Activated naive CD8-positive, alpha-beta T cell treated with anti-CD3 and anti-CD28 coated beads, Interleukin-2, amount 50 U/mL, for 24 hours (primary cell): Measurements from ENCODE around the gene BAZ1A.
"Not testable (repeated sequence)": the region's sequence is repeated elsewhere in the genome, so short reads cannot be mapped to it uniquely, and the experiment has no call there.

Experiments used
- ATAC-seq: fragments of 150-1000 bp; cut with Tn5 transposase; one replicate; pipeline ENCODE4 v1.10.0; 2021
- DNase-seq: peaks from one replicate; pipeline ENCODE4 v3.0.0; 2021
- H3K27ac Mint-ChIP-seq: one replicate; pipeline ENCODE4 v1.8.0; 2021; ENCODE audit warnings: mild to moderate bottlenecking, mixed read lengths
- H3K27me3 Mint-ChIP-seq: one replicate; pipeline ENCODE4 v1.8.0; 2021; ENCODE audit warnings: mixed read lengths
- H3K36me3 Mint-ChIP-seq: one replicate; pipeline ENCODE4 v1.8.0; 2021; ENCODE audit warnings: low read depth, mixed read lengths
- H3K4me1 Mint-ChIP-seq: one replicate; pipeline ENCODE4 v1.8.0; 2021; ENCODE audit warnings: mixed read lengths
- H3K4me3 Mint-ChIP-seq: one replicate; pipeline ENCODE4 v1.8.0; 2021; ENCODE audit warnings: mild to moderate bottlenecking, moderate library complexity, mixed read lengths
- H3K9me3 Mint-ChIP-seq: one replicate; pipeline ENCODE4 v1.8.0; 2021; ENCODE audit warnings: mixed read lengths

Gene BAZ1A

GRCh38 chr14:34740139-34740538 is 135.0 kb downstream of the BAZ1A start:
- peaks cover 12% of the 10 kb centered on the region for H3K4me1 Mint-ChIP-seq
- not testable (repeated sequence) for H3K36me3 Mint-ChIP-seq, H3K9me3 Mint-ChIP-seq, H3K27me3 Mint-ChIP-seq, H3K27ac Mint-ChIP-seq, ATAC-seq, H3K4me3 Mint-ChIP-seq, DNase-seq

GRCh38 chr14:34737079-34737478 is 138.1 kb downstream of the BAZ1A start:
- not testable (repeated sequence) for H3K27ac Mint-ChIP-seq, H3K9me3 Mint-ChIP-seq, H3K27me3 Mint-ChIP-seq, DNase-seq, H3K4me1 Mint-ChIP-seq, H3K4me3 Mint-ChIP-seq, ATAC-seq, H3K36me3 Mint-ChIP-seq

- no peaks in the 10 kb centered on the region for H3K27me3 Mint-ChIP-seq
- H3K27ac Mint-ChIP-seq, result no peak overlapping the region
- H3K36me3 Mint-ChIP-seq, result no peaks in the 10 kb centered on the region
- no peaks in the 10 kb centered on the region for H3K9me3 Mint-ChIP-seq
- no peak overlapping the region for H3K4me3 Mint-ChIP-seq
- no peak for DNase-seq
- no peak for ATAC-seq
- no peaks in the 10 kb centered on the region for H3K4me1 Mint-ChIP-seq
These were observed 141.9 kb downstream of the BAZ1A start for GRCh38 chr14:34733245-34733644.

GRCh38 chr14:34732802-34733201 is 142.4 kb downstream of the BAZ1A start:
- Mint-ChIP-seq H3K27ac (no peak overlapping the region), H3K27me3 (no peaks in the 10 kb centered on the region), H3K36me3 (no peaks in the 10 kb centered on the region), H3K4me3 (no peak overlapping the region), H3K4me1 (no peaks in the 10 kb centered on the region), H3K9me3 (no peaks in the 10 kb centered on the region)
- no peak for ATAC-seq
- DNase-seq, result no peak

GRCh38 chr14:34723867-34724266 is 151.3 kb downstream of the BAZ1A start:
- DNase-seq (no peak), ATAC-seq (no peak)
- Mint-ChIP-seq H3K27me3 (peaks cover 3% of the 10 kb centered on the region), H3K36me3 (no peaks in the 10 kb centered on the region), H3K4me3 (no peak overlapping the region), H3K9me3 (no peaks in the 10 kb centered on the region), H3K27ac (no peak overlapping the region), H3K4me1 (no peaks in the 10 kb centered on the region)

GRCh38 chr14:34722723-34723545 is 152.2 kb downstream of the BAZ1A start:
- H3K4me1 Mint-ChIP-seq, result no peaks in the 10 kb centered on the region
- H3K36me3 Mint-ChIP-seq, result no peaks in the 10 kb centered on the region
- ATAC-seq, result no peak
- DNase-seq, result peak; percentile 29
- H3K4me3 Mint-ChIP-seq, result no peak overlapping the region
- H3K27me3 Mint-ChIP-seq, result peaks cover 5% of the 10 kb centered on the region
- no peak overlapping the region for H3K27ac Mint-ChIP-seq
- no peaks in the 10 kb centered on the region for H3K9me3 Mint-ChIP-seq

- Mint-ChIP-seq H3K4me1 (no peaks in the 10 kb centered on the region), H3K4me3 (no peak overlapping the region), H3K27me3 (peaks cover 5% of the 10 kb centered on the region), H3K36me3 (no peaks in the 10 kb centered on the region), H3K9me3 (no peaks in the 10 kb centered on the region), H3K27ac (no peak overlapping the region)
- DNase-seq (no peak), ATAC-seq (no peak)
These were observed 154.0 kb downstream of the BAZ1A start for GRCh38 chr14:34721129-34721528.

- Mint-ChIP-seq H3K27ac (no peak overlapping the region), H3K4me3 (no peak overlapping the region), H3K9me3 (no peaks in the 10 kb centered on the region), H3K27me3 (peaks cover 5% of the 10 kb centered on the region), H3K4me1 (peaks cover 8% of the 10 kb centered on the region), H3K36me3 (no peaks in the 10 kb centered on the region)
- ATAC-seq (no peak), DNase-seq (no peak)
These were observed 156.3 kb downstream of the BAZ1A start for GRCh38 chr14:34718750-34719304.

- H3K4me3 Mint-ChIP-seq, result peak overlapping the region; percentile 91
- peak overlapping the region; percentile 54 for H3K27ac Mint-ChIP-seq
- no peak for ATAC-seq
- H3K27me3 Mint-ChIP-seq, result peaks cover 3% of the 10 kb centered on the region
- peaks cover 11% of the 10 kb centered on the region for H3K36me3 Mint-ChIP-seq
- peaks cover 25% of the 10 kb centered on the region for H3K4me1 Mint-ChIP-seq
- no peak for DNase-seq
- no peaks in the 10 kb centered on the region for H3K9me3 Mint-ChIP-seq
These were observed 159.9 kb downstream of the BAZ1A start for GRCh38 chr14:34715127-34715863.

GRCh38 chr14:34714320-34715126 is 160.6 kb downstream of the BAZ1A start, which contains the start of gene CFL2:
TSS of gene CFL2 (minus strand) at chr14:34714593. CDS start at chr14:34714540, 53 bp downstream.
- Mint-ChIP-seq H3K27me3 (peaks cover 3% of the 10 kb centered on the region), H3K4me3 (peak within 1 kb of the TSS; percentile 91), H3K27ac (peak within 1 kb of the TSS; percentile 90), H3K36me3 (peaks cover 11% of the 10 kb centered on the region), H3K9me3 (no peaks in the 10 kb centered on the region), H3K4me1 (peaks cover 25% of the 10 kb centered on the region)
- peak; percentile 90 for ATAC-seq
- DNase-seq, result peak; percentile 71

GRCh38 chr14:34713681-34714319 is 161.4 kb downstream of the BAZ1A start:
- Mint-ChIP-seq H3K9me3 (no peaks in the 10 kb centered on the region), H3K36me3 (peaks cover 11% of the 10 kb centered on the region), H3K4me1 (peaks cover 25% of the 10 kb centered on the region), H3K27me3 (peaks cover 3% of the 10 kb centered on the region), H3K4me3 (peak overlapping the region; percentile 91), H3K27ac (peak overlapping the region; percentile 90)
- ATAC-seq (peak; percentile 18), DNase-seq (peak; percentile 38)

GRCh38 chr14:34713122-34713680 is 162.0 kb downstream of the BAZ1A start:
- peaks cover under 1% of the 10 kb centered on the region for H3K27me3 Mint-ChIP-seq
- DNase-seq, result no peak
- H3K4me3 Mint-ChIP-seq, result peak overlapping the region; percentile 91
- no peak for ATAC-seq
- H3K36me3 Mint-ChIP-seq, result peaks cover 11% of the 10 kb centered on the region
- H3K27ac Mint-ChIP-seq, result peak overlapping the region; percentile 90
- H3K4me1 Mint-ChIP-seq, result peaks cover 25% of the 10 kb centered on the region
- H3K9me3 Mint-ChIP-seq, result no peaks in the 10 kb centered on the region

- Mint-ChIP-seq H3K27ac (no peak overlapping the region), H3K4me3 (no peak overlapping the region)
These were observed 163.1 kb downstream of the BAZ1A start for GRCh38 chr14:34711796-34712712.

More at GRCh38 chr14:34711796-34712712, 163.1 kb downstream of the BAZ1A start:
- no peaks in the 10 kb centered on the region for H3K27me3 Mint-ChIP-seq
- peaks cover 11% of the 10 kb centered on the region for H3K36me3 Mint-ChIP-seq
- H3K4me1 Mint-ChIP-seq, result peaks cover 25% of the 10 kb centered on the region
- no peaks in the 10 kb centered on the region for H3K9me3 Mint-ChIP-seq
- DNase-seq, result no peak
- ATAC-seq, result no peak
